HG02943 (cell line): ENCODE measurements around the gene CLIP3.
"Not testable (repeated sequence)": the region's sequence is repeated elsewhere in the genome, so short reads cannot be mapped to it uniquely, and the experiment has no call there.

Source experiments
- ATAC-seq: cut with Tn5 transposase; IDR thresholded peaks from one replicate; pipeline ENCODE4 v1.9.1; 2021; ENCODE audit warnings: mild to moderate bottlenecking, low read depth, moderate library complexity; ENCODE audit not compliant: unreplicated experiment

CLIP3 gene

GRCh38 chr19:36032251-36033104, at the start of gene CLIP3:
CLIP3 (minus strand) TSS chr19:36032873; CDS start chr19:36032357, 516 bp downstream.
- ATAC-seq = no peak

GRCh38 chr19:36081894-36082293, 49.2 kb upstream of the CLIP3 start:
- ATAC-seq = no peak

GRCh38 chr19:36081385-36081784, 48.7 kb upstream of the CLIP3 start:
- no peak for ATAC-seq

GRCh38 chr19:36079389-36079945, 46.8 kb upstream of the CLIP3 start:
- ATAC-seq = no peak

- ATAC-seq = no peak
Measured at GRCh38 chr19:36073121-36073876, 40.6 kb upstream of the CLIP3 start.

- ATAC-seq = no peak
Measured at GRCh38 chr19:36072081-36072480, 39.4 kb upstream of the CLIP3 start.

GRCh38 chr19:36068810-36069499, 36.3 kb upstream of the CLIP3 start:
- not testable (repeated sequence) for ATAC-seq

- no peak for ATAC-seq
Measured at GRCh38 chr19:36067681-36068080, 35.0 kb upstream of the CLIP3 start.

GRCh38 chr19:36064826-36065225, 32.2 kb upstream of the CLIP3 start:
- no peak for ATAC-seq

- no peak for ATAC-seq
Measured at GRCh38 chr19:36061367-36061766, 28.7 kb upstream of the CLIP3 start.

GRCh38 chr19:36060430-36060829, 27.8 kb upstream of the CLIP3 start:
- no peak for ATAC-seq

GRCh38 chr19:36059180-36059910, 26.7 kb upstream of the CLIP3 start:
- no peak for ATAC-seq

GRCh38 chr19:36058481-36059179, 26.0 kb upstream of the CLIP3 start:
- ATAC-seq = no peak

GRCh38 chr19:36054733-36055686, 22.3 kb upstream of the CLIP3 start, which contains the start of gene WDR62:
WDR62 (plus strand) TSS chr19:36054897; CDS start chr19:36054972, 75 bp downstream.
- peak; percentile 80 for ATAC-seq

GRCh38 chr19:36054119-36054732, 21.6 kb upstream of the CLIP3 start, which contains the start of gene THAP8:
THAP8 (minus strand) TSS chr19:36054285; CDS start chr19:36054217, 68 bp downstream.
- peak; percentile 67 for ATAC-seq

GRCh38 chr19:36051637-36052036, 19.0 kb upstream of the CLIP3 start:
- ATAC-seq = no peak

GRCh38 chr19:36051236-36051635, 18.6 kb upstream of the CLIP3 start:
- no peak for ATAC-seq
